Stimulated activated CD8-positive, alpha-beta memory T cell treated with anti-CD3 and anti-CD28 coated beads, Interleukin-4, amount 100 ng/mL, for 48 hours (primary cell): ENCODE data around the gene ROR2.

Experiments used
- DNase-seq: peaks from one replicate; pipeline ENCODE4 v3.0.0-alpha.2; 2020

The ROR2 gene

DNA sequence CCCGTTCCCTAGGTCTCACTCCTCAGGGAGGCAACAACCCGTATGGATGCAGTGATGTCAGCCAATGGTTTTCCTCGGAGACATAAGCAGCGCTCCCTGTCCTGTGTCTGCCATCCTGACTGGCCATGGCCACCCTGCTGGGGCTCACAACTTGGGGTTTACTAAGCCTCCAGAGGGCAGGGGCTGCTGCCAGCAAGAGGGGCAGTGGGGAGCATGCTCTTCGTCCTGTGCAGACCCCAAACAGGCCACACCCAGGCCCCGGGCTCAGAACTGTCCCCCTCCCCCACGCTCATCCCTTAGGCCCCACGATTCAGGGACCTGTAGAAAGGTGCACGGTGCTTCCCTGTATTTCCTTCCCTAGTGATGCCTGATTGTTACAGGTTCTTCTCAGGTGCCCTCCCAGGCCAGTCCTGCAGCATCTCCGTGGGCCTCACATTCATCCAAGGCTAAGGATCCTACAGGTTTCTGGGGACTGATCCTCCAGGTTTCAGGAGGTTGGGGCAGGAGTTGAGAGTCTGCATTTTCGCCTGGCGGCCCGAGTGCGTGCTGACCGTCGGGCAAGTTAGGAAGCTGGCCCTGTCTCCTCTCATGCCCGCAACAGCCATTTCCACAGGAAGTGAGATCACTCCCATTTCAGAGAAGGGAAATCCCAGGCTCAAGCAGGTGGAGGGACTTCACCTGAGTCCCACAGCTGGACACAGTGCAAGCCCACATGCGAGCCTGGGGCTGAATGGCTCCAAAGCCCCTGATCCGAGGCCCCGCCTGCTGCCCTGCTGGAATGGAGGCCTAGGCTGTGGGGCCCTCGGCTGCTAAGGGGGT lies 217.6 kb downstream of the ROR2 start:
- no peak for DNase-seq

DNA sequence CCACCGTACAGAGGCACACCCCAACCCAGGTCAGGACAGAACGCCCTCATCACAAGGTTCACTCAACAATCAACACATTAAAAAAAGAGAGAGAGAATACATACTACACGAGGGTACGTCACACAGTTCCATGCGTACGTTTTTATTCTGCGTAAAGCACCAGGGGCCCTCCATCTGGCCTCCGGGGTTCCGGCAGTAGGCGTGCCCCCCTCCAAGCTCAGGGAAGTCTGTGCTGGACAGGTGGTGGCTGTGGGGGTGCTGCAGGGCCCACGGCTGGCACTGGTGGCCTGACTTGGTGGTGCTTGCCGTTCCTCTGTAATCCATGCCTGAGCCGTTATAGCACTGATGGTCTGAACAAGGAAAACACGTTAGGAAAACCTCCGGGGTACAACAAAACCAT lies 219.2 kb downstream of the ROR2 start:
- DNase-seq = no peak

DNA sequence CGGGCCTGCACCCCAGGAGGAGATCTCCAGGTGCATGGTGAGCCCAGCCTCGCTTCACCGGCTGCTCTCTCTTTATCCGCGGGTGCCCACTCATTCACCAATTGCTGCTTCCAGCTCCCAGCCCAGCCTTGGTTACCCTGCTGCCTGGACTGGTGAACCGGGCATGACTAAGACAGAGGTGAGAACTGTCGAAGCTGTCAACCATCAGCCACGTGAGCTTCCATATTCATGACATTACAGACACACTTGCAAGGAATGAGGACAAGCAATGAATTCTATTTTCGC lies 220.5 kb downstream of the ROR2 start:
- no peak for DNase-seq

DNA sequence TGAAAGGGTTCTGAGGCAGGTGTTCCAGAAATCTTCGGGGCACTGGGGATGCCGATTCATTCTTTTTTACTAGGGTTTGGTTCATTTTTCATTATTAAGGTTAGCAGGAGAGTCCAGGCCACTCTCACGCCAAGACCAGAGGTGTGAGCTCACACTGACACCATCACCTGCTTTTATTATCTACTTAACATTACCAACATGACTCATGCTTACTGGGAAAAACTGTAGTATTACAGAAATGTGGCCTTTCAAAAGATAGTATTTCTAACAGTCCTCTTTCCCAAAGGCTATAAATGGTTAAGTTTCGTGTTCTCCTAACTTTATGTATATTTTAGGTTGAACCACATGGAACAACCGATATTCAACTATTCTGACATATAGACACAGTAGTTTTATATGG lies 222.1 kb downstream of the ROR2 start:
- DNase-seq = no peak

DNA sequence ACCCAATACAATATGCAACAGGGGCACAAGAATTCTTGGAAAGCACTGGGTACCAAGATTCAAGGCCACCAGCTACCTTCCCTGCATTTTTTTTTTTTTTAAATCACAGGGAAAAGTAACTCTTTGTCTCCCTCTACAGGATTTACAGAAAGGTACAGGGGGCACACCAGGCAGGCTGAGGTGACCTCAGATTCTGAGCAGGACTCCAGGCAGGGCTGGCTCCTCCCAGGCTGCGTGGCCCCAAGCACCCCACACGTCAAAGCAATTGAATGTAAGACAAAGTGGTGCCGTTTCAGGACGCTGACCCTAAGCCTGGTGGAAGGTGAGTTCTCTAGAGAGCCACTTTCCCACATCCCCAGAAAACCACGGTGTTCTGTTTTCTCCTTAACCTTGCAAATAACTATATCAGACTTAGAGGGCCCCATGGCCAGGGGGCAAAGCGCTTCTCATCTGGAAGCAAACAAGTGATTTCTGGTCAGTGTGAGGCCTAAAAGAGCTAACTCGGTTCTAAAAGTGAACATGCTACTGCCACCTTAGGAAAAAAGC lies 222.6 kb downstream of the ROR2 start:
- peak; percentile 54 for DNase-seq

DNA sequence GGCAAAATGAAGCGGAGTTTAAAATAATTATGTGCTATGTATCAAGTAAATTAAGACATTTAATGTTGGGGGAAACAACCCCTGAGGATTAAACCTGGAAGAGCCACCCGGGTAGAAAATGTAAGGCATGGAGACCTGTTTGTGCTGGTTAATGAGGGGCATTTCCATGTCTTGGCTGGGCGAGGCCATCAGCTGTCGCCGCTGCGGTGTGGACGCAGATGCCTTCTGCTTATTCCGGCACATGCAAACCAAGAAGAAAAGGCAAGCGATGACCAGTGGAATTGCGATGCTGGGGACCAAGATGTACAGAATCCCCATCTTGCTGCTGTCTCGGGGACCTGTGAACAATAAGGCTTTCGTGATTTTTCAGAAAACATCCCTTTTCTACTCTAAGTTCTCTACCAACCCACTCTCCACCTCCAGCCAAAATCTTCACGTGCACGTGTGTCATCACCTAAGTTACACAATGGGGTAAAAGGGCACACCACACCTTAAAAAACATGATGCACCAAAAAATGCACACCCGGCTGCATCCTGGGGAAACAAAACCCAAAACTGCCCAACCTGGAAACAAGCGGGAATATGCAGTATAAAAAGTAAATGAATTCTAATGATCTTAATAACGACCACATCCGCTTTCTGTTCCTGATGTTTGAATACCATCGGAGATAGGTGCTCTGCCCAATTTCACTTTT lies 223.5 kb downstream of the ROR2 start:
- DNase-seq = no peak

DNA sequence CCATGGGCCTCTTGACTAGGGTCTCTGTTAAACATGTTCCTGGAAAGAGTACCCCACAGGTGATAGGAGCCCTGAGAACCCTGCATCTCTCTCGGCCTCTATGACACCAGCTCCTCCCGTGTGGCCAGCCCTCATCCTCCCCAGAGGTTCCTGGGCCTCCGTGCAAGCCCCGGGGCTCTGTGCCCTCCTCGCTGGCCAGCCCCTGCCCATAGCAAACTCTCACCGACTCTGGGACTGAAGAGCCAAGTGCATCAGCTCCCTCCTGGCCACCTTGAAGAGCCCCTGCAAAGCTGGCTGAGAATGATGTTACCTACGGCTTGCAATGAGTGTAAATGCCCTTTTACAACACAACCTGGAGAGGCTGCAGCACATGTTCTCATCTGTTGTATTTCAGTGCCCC lies 224.4 kb downstream of the ROR2 start:
- no peak for DNase-seq

DNA sequence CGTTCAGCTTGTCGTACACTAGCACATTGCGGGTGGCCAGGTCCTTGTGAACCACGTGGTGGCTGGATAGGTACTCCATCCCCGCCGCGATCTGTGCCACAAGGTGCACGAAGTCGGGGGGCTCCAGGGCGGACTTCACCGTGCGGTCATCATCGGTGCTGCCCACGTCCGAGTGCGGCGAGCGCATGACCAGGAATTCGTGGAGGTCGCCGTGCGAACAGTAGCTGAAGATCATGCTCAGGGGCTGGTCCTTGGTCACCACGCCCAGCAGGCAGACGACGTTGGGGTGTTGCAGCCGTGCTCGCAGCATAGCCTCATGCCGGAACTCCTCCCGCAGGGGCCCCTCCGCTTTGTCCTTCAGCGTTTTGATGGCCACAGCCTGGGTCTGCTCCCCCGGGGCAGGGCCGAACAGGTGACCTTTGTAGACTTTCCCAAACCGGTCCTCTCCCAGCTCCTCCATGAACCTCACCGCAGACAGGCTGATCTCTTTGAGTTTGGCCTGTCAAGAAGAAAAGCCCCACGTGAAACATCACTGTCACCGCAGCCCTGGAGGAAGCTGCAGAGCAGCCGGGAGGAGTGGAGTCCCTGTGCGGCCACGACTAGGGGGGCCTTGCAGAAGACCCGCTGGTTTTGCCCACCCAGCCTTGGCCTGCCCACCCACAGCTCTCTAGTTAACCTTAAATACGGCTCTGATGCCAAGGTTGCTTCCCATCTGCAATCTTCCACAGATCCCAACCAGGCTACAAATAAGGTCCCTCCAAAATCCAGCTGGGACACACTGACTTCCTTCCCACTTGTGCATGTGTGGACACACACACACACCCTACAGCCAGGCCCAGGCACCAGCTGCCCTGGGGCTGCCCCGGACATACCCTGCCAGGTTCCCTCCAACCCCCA lies 225.2 kb downstream of the ROR2 start:
- DNase-seq = no peak

DNA sequence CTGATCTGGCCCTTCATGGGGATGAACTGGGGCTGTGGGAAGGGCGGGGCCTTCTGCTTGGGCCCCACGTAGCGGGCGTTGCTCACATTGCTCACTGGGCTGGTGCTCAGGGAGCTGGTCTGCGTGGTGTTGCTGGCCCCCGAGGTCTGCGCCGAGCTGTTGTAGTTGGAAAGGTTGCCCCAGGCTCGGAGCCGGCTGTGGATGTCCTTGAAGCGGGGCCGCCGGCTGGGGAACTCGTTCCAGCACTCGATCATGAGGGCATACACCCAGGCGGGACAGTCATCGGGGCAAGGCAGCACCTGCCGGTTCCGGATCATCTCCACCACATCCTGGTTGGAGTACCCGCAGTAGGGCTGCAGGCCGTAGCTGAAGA lies 226.0 kb downstream of the ROR2 start:
- DNase-seq = no peak

DNA sequence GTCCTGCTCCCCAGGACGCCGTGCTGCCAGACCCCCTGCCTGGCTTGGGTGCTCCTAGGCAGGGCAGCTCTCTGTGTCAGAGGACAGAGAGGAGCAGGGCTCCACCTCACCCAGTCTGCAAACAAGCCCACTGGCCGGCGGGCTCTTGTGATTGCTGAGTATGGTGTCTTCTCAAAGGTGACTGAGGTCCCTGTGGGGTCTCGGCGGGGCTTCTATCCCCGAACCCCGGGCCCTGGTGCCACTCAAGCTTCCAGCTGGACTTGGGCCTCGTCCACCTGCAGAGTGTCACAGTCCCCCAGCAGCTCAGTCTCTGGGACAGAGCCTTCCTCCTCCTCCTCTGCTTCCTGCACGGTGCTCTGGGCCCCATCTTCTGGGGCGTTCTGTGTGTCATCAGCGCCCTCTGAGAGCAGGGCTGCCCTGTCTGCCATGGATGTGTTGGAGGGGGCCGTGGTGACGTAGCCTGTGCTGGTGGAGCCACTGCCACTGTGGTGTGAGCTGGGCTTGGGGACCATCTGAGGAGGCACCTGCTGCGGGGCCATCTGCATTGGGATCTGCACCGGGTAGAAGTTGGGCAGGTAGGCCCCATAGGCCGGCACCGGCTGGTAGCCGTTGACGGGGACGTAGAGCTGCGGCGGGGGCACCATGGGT lies 226.5 kb downstream of the ROR2 start:
- DNase-seq = no peak

DNA sequence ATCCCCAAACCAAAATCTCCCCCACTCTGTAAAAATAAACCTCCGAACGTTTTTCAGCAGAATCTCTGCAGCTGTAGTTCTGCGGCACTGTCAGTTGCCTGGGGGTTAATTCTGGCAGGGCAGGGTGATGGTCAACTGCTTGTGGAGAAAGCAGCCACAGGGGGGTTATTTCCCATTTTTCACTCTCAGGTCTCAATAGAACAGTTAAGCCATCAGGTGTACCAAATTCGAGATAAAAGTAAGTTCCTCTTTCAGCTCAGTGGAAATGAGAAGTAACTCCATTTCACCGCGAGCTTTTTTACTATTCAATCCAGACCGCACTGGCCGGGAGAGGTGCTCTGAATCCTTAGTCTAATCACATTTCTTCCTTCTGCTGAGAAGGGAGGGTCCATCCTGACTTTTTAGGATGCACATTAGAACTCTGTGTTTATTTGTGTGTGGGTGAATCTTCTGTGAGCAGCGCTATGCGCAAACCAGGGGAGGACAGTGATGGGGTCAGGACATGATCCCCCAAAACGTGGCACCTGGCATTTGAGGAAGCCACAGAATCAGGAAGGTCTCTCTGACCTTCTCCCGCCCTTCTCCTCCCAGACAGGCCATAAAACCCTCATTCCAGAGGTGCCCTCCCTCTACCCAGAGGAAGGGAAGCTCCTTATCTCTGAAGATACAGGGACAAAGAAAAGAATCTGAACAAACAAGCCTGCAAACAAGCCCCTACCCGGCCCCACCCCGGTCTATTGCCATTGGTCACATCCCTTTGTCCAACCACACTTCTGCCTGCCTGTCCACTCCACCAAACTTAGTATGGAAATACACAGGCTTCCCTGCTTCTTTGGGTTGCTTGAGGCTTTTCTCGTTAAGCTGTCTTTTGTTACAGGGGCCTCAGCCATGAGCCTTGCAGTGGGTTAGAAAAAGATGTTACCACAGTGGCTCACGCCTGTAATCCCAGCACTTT lies 229.0 kb downstream of the ROR2 start:
- DNase-seq = no peak

DNA sequence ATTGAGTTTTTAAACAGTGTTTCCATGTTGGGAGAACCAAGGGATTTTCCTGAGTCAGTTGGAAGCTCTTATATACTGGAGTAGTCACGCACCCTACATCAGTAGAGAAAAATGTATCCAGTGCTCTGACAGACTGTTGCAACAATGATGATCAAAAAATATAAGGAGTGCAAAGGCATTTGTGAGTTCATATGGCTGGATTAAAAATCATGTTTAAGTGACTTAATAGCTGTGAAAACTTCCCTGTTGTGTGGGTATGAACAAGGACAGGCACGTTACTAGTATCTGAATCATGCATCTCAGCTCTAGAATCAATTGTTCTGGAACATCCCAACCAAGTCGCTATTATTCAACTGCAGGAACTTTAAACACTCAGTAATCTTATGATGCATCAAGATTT lies 229.7 kb downstream of the ROR2 start:
- no peak for DNase-seq

DNA sequence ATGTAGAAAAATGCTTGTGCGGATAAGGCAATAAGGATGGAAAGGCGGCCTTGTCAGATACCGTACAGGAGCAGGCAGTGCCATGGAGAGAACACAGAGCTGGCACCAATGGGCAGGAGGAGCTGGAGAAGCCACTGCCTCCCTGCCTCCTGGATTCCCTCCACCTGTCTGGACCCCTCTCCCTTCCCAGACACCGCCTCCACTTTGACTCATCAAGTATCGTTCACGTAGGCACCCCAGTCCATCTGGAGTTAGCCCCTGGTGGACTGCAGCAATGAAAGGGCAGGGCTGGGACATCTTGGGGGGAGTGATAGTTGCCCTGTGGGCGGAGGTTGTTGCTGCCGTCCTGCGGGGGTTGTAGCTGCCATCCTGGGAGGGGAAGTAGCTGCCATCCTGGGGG lies 232.0 kb downstream of the ROR2 start:
- no peak for DNase-seq

DNA sequence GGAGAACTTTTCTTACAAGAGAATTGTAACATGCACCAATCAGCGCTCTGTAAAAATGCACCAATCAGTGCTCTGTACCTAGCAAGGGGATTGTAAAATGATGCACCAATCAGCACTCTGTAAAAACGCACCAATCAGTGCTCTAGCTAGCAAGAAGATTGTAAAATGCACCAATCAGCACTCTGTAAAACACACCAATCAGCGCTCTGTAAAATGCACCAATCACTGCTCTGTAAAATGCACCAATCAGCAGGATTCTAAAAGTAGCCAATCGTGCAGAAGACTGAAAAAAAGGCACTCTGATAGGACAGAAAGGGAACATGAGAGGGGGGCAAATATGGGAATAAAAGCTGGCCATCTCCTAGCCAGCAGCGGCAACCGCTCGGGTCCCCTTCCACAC lies 233.2 kb downstream of the ROR2 start:
- DNase-seq = no peak

DNA sequence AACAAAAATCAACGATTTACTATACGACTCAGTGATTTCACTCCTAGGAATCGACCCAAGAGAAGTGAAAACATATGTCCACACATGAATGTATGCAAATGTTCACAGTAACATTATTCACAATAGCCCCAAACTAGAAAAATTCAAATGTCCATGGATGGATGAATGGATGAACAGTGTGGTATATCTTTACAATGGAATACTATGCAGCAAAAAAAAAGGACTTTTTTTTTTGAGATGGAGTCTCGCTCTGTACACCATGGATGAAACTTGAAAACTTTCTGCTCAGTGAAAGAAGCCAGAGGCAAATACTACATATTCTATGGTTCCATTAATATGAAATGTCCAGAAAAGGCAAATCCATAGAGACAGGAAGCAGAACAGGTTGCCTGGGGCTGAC lies 233.8 kb downstream of the ROR2 start:
- DNase-seq = no peak

DNA sequence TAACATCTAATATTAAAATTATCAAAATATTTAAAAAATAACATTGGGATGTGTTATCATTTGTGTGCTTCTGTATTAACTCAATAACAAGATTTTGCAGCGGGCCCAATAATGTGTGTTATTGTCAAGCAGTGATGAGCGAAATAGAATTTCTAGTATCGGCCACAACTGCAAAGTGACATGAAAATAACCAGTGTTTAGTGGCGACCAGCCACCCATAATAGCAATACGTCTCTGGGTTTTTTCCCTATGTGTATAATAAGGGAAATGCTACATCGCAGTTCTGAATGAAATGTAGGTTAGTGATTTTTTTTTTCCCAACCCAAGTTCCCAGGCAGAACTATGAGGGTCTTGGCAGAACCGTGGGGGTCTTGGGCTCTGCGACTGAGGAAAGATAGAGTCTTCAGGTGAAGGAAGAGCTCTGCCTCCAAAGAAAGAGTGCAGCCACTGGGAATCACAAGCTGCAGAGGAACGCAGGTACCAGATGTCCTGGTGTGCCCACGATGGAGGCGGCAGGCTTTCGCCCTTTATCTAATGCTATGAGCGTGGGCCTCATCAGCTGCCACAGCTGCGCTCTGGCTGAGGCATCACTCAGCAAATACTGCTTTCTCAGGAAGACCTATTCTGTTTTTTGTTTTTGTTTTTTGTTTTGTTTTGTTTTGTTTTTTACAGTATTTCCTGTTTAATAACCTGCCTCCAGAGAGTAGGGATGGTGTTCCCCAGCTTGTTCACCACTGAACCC lies 235.0 kb downstream of the ROR2 start:
- DNase-seq = no peak

DNA sequence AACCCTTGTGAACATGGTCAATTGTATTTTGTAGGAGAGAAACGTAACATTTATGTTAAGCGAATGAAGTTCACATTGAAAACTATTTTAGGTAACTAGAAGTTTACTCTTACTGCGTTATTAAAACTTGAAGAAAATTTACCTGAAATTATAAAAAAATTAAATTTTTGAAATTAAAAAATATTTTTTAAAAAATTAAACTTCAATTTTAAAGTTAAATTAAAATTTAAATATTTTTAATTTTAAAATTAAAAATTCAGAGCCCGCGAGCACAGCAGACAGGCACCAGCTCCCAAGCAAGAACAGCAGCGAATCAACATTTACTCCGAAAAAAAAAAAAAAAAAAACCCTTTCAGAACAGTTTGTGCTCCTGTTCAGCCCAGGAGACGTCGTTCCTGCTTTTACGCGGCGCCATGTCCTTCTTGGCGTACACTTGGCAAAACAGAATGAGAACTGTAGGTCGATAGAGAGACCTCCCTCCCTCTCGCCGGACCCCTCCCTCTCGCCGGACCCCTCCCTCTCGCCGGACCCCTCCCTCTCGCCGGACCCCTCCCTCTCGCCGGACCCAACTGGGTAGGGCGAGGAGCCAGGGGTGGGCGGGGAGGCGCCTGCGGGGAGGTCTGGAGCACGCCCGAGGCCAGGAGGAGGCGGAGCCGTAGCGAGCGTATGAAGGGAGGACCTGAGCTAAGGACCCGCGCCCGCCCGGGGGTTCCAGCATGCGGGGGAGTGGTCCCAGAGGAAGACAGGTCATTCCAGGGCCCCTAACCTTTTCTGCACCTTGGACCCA lies 235.8 kb downstream of the ROR2 start:
- DNase-seq = peak; percentile 57

DNA sequence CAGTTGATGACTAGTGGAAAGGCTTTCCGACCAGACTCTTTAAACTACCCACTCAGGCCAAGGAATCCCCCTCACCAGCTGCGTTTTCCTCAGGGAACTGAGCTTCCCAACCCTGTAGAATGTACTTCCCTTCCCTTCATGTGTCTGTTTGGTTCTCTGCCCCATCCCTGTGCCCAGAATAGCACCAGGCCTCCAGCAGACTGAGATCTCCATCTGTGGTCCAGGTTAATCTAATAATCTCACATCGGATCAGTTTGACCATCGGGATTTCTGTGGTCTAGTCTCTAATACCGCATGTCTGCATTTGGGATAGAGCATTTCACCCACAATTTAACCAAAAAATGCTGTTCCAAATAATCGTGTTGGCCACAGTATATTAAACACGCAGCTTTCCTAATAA lies 237.2 kb downstream of the ROR2 start:
- no peak for DNase-seq

DNA sequence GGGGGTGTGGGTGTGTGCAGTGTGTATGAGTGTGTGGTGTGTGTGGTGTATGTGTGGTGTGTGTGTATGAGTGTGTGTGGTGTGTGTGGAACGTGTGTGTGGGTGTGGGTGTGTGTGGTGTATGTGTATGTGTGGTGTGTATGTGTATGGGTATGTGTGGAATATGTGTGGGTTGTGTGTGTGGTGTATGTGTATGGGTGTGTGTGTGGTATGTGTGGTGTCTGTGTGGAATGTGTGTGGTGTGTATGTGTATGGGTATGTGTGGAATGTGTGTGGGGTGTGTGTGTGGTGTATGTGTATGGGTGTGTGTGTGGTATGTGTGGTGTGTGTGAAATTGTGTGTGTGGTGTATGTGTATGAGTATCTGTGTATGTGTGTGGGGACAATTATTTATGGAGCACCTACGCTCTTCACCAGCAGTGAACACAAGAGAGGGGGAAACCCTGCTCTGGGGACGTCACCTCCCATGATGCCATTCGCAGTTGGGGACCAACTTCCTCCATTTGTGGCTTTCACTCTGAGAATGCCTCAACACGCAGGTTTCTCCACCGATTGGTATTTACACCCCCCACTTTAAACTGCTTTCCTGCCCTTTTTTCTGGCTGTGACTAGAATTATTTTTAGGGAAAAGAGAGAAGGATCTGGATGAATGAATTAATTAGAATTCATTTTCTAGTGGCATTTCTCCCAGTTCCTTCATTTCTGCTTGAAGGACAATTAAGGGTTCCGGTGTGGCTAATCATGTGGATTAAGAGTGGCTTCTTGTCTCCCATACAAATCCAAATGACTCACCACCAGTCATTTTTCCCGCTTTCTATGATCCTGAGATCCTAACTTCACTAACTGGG lies 238.1 kb downstream of the ROR2 start:
- peak; percentile 79 for DNase-seq
